MM.1S (cell line): Measurements from ENCODE around the gene NCAN.

Experiments used
- DNase-seq: peaks from one replicate; pipeline ENCODE4 v3.0.0-alpha.2; 2015
- H2AFZ ChIP-seq: fragments of 300-600 bp; sonication (generic); 2 replicates; pipeline ENCODE4 v1.6.0; 2016; ENCODE audit warnings: antibody characterized with exemption, low read length
- H3F3A ChIP-seq: fragments of 300-600 bp; sonication (generic); 2 replicates; pipeline ENCODE4 v1.6.1; 2016; ENCODE audit warnings: mild to moderate bottlenecking, antibody characterized with exemption, low read length, moderate library complexity, mixed read lengths; ENCODE audit not compliant: insufficient read depth
- H3K27ac ChIP-seq: fragments of 300-600 bp; sonication (generic); 2 replicates; pipeline ENCODE4 v1.5.1; 2016; ENCODE audit warnings: mild to moderate bottlenecking, low read length
- H3K27me3 ChIP-seq: fragments of 300-600 bp; sonication (generic); replicated peaks from 2 replicates; pipeline ENCODE4 v1.6.0; 2016; ENCODE audit warnings: low read length; ENCODE audit not compliant: insufficient read depth
- H3K36me3 ChIP-seq: fragments of 300-600 bp; sonication (generic); replicated peaks from 2 replicates; pipeline ENCODE4 v1.6.1; 2016; ENCODE audit warnings: mild to moderate bottlenecking, low read length, mixed read lengths; ENCODE audit not compliant: insufficient read depth
- H3K4me1 ChIP-seq: fragments of 300-600 bp; sonication (generic); 2 replicates; pipeline ENCODE4 v1.6.1; 2016; ENCODE audit warnings: low read length, mixed read lengths
- H3K4me2 ChIP-seq: fragments of 300-600 bp; sonication (generic); 2 replicates; pipeline ENCODE4 v1.6.0; 2016; ENCODE audit warnings: low read depth, low read length
- H3K4me3 ChIP-seq: fragments of 300-600 bp; sonication (generic); 2 replicates; pipeline ENCODE4 v1.5.1; 2016; ENCODE audit warnings: low read length, mixed read lengths
- H3K79me2 ChIP-seq: fragments of 300-600 bp; sonication (generic); 2 replicates; pipeline ENCODE4 v1.6.1; 2016; ENCODE audit warnings: mixed run types, low read length, mixed read lengths
- H3K9ac ChIP-seq: fragments of 300-600 bp; sonication (generic); 2 replicates; pipeline ENCODE4 v1.6.1; 2016; ENCODE audit warnings: low read length, mixed read lengths
- H3K9me2 ChIP-seq: fragments of 300-600 bp; sonication (generic); replicated peaks from 2 replicates; pipeline ENCODE4 v1.6.1; 2016; ENCODE audit warnings: mild to moderate bottlenecking, low read length, mixed read lengths; ENCODE audit not compliant: insufficient read depth
- H3K9me3 ChIP-seq: fragments of 300-600 bp; sonication (generic); replicated peaks from 2 replicates; pipeline ENCODE4 v1.6.1; 2016; ENCODE audit warnings: mild to moderate bottlenecking, low read length, mixed read lengths; ENCODE audit not compliant: insufficient read depth
- H4K20me1 ChIP-seq: fragments of 300-600 bp; sonication (generic); 2 replicates; pipeline ENCODE4 v1.6.1; 2016; ENCODE audit warnings: mild to moderate bottlenecking, low read length, moderate library complexity, mixed read lengths; ENCODE audit not compliant: insufficient read depth
- CTCF ChIP-seq: fragments of 300-600 bp; sonication (generic); IDR thresholded peaks from 2 replicates; pipeline ENCODE4 v1.5.1; 2016; ENCODE audit warnings: antibody characterized with exemption, low read length, mixed read lengths
- EZH2 ChIP-seq: fragments of 300-600 bp; sonication (generic); optimal IDR thresholded peaks from 2 replicates; pipeline ENCODE3; 2017; ENCODE audit warnings: low read depth, mild to moderate bottlenecking, antibody characterized with exemption, low read length, mixed read lengths
- EZH2phosphoT487 ChIP-seq: fragments of 300-600 bp; sonication (generic); IDR thresholded peaks from 2 replicates; pipeline ENCODE4 v1.6.1; 2018; ENCODE audit warnings: antibody characterized with exemption, low read length

The NCAN gene

DNA sequence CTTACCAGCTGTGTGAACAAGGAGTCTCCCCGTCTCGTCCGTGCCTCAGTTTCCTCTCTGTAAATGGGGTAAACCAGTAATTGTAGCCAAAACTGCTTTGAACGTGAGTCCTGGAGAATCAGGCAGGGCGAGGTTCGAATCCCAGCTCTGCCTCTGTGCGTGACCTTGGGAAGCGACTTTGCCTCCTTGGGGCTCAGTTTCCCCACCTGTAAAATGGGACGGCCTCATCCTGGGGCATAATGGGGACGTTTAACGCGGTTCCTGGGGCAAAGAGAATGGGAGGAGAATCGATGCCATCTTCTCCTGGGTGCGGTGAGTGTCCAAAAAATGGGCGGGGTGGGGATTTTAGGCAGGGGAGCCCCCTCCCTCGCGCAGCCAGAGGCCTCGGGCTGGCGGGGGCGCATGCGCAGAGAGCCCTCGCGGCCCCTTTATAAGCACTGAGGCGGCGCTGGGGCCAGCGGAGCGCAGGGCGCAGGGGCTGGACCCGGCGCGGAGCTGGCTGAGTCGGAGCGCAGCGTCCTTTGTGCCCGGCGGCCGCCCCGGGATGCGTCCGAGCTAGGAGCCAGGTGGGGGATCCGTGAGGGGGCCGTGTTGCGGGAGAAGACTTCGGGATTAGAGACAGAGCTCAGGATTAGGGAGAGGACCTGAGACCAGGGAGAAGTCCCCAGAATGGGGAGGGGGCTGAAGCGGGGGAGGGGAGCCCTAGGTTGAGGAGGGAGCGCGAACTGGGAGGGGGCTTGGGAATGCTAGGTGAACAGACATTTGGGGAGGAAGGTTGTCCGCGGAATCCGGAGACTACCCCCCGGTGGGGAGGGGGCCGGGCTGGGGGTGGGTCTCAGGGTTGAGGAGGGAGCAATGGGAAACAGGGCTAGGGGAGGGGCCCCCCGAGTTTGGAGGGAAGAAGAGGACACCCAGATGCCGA lies at the start of gene NCAN:
NCAN (plus strand) TSS at position 460 of the 922 bp plus-strand sequence. CDS start 4,996 bp downstream, outside the sequence.
- Histone ChIP-seq H3K27me3 (peaks cover 66% of the 10 kb centered on the region), H3F3A (no peaks in the 10 kb centered on the region), H3K9me3 (no peaks in the 10 kb centered on the region), H3K4me2 (no peak within 1 kb of the TSS), H3K36me3 (no peaks in the 10 kb centered on the region), H2AFZ (no peak within 1 kb of the TSS), H3K79me2 (no peaks in the 10 kb centered on the region), H4K20me1 (no peaks in the 10 kb centered on the region), H3K9ac (no peak within 1 kb of the TSS), H3K4me3 (no peak within 1 kb of the TSS), H3K9me2 (no peaks in the 10 kb centered on the region), H3K27ac (no peak within 1 kb of the TSS), H3K4me1 (no peaks in the 10 kb centered on the region)
- no peak for TF ChIP-seq EZH2phosphoT487
- TF ChIP-seq CTCF, result no peak
- no peak for TF ChIP-seq EZH2
- DNase-seq, result no peak

DNA sequence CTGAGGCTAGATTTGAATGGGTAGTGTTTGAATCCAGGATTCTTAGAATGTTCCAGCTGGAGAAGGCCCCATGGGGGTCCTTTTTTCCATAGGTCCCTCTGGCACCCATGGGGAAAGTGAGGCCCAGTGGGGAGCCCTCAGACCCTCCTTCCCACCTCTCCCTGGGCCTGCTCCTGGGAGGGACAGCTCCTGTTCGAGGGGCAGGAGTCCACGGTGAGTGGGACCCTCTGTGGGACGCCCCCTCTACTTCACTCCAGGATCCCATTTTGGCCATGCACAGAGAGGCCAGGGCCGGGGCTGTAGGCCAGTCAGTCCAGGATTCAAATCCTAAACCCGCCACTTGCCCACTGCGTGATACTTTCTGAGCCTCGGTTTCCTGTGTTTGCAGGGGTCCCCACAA lies 49.3 kb upstream of the NCAN start:
- Histone ChIP-seq H2AFZ (no peak overlapping the region), H3K79me2 (no peaks in the 10 kb centered on the region), H3F3A (no peaks in the 10 kb centered on the region), H3K9me3 (no peaks in the 10 kb centered on the region), H3K27ac (no peak overlapping the region), H3K4me1 (no peaks in the 10 kb centered on the region), H3K36me3 (no peaks in the 10 kb centered on the region), H3K4me3 (no peak overlapping the region), H3K27me3 (no peaks in the 10 kb centered on the region), H3K9ac (no peak overlapping the region), H3K4me2 (no peak overlapping the region), H3K9me2 (no peaks in the 10 kb centered on the region), H4K20me1 (no peaks in the 10 kb centered on the region)
- TF ChIP-seq CTCF (no peak), EZH2phosphoT487 (no peak), EZH2 (no peak)
- no peak for DNase-seq

GRCh38 chr19:19165396-19165795 lies 46.4 kb upstream of the NCAN start:
- no peak for TF ChIP-seq CTCF
- no peak for TF ChIP-seq EZH2
- no peak for TF ChIP-seq EZH2phosphoT487
- no peaks in the 10 kb centered on the region for H3K9me2 ChIP-seq
- H3K4me2 ChIP-seq, result no peak overlapping the region
- no peaks in the 10 kb centered on the region for H3K36me3 ChIP-seq
- no peak overlapping the region for H2AFZ ChIP-seq
- no peaks in the 10 kb centered on the region for H3K79me2 ChIP-seq
- no peak overlapping the region for H3K27ac ChIP-seq
- peaks cover 7% of the 10 kb centered on the region; the same call in 1 of the 2 replicates for H3K4me1 ChIP-seq
- H4K20me1 ChIP-seq, result no peaks in the 10 kb centered on the region
- no peaks in the 10 kb centered on the region for H3K27me3 ChIP-seq
- H3K4me3 ChIP-seq, result no peak overlapping the region
- no peak for DNase-seq
- no peaks in the 10 kb centered on the region for H3F3A ChIP-seq
- H3K9ac ChIP-seq, result no peak overlapping the region
- H3K9me3 ChIP-seq, result no peaks in the 10 kb centered on the region
